HepG2 (cell line): ENCODE measurements around the gene BCL6. TPM values are rescaled to one million over a fixed set of nuclear protein-coding genes. Genes with fewer than 3 reads are reported as not detected.

Experiments used
- CENPT ChIP-seq: sonication (generic); formaldehyde crosslinking; IDR thresholded peaks from 2 replicates; pipeline ENCODE4 v1.8.0; 2022; ENCODE audit warnings: low read depth, mild to moderate bottlenecking, moderate library complexity, missing genetic modification reagents
- CERS6 ChIP-seq: sonication (generic); formaldehyde crosslinking; IDR thresholded peaks from 2 replicates; pipeline ENCODE4 v1.5.0; 2020; ENCODE audit warnings: missing genetic modification reagents
- FLYWCH1 ChIP-seq: sonication (generic); formaldehyde crosslinking; IDR thresholded peaks from 2 replicates; pipeline ENCODE4 v1.8.1; 2023; ENCODE audit warnings: mild to moderate bottlenecking, missing genetic modification reagents
- GABPA ChIP-seq, 2 experiments: IDR thresholded peaks; 2 replicates each; pipeline ENCODE4 v1.6.1; 2011 to 2016; ENCODE audit warnings: low read depth in 2 of 2, low read length in 1 of 2, missing biosample characterization in 1 of 2, missing genetic modification characterization in 1 of 2
- KDM5A ChIP-seq: fragments of 200-600 bp; sonication (generic); IDR thresholded peaks from 2 replicates; pipeline ENCODE4 v1.7.0; 2018; ENCODE audit warnings: antibody characterized with exemption, mild to moderate bottlenecking, low read length, borderline replicate concordance
- KLF12 ChIP-seq: sonication (generic); formaldehyde crosslinking; IDR thresholded peaks from 2 replicates; pipeline ENCODE4 v1.4.0; 2020; ENCODE audit warnings: missing genetic modification reagents, borderline replicate concordance
- MAF1 ChIP-seq: sonication (generic); formaldehyde crosslinking; IDR thresholded peaks from 2 replicates; pipeline ENCODE4 v1.5.0; 2020; ENCODE audit warnings: missing genetic modification reagents, borderline replicate concordance
- MBNL3 ChIP-seq: fragments of 250-450 bp; sonication (Bioruptor Pico); conservative IDR thresholded peaks from 2 replicates; pipeline ENCODE4 v1.8.0; 2022; ENCODE audit warnings: mild to moderate bottlenecking, inconsistent platforms
- MLX ChIP-seq: IDR thresholded peaks from 2 replicates; pipeline ENCODE4 v1.6.1; 2016
- SALL1 ChIP-seq: sonication (generic); formaldehyde crosslinking; IDR thresholded peaks from 2 replicates; pipeline ENCODE4 v1.8.0; 2022; ENCODE audit warnings: mild to moderate bottlenecking, missing genetic modification reagents
- ZBTB1 ChIP-seq: sonication (generic); formaldehyde crosslinking; IDR thresholded peaks from 2 replicates; pipeline ENCODE4 v1.4.0; 2020; ENCODE audit warnings: missing genetic modification reagents, borderline replicate concordance
- ZFP37 ChIP-seq: sonication (generic); formaldehyde crosslinking; IDR thresholded peaks from 2 replicates; pipeline ENCODE4 v1.4.0; 2020; ENCODE audit warnings: missing genetic modification reagents, borderline replicate concordance
- ZFP62 ChIP-seq: sonication (generic); formaldehyde crosslinking; IDR thresholded peaks from 2 replicates; pipeline ENCODE4 v1.4.0; 2020; ENCODE audit warnings: missing genetic modification reagents
- ZNF138 ChIP-seq: sonication (generic); formaldehyde crosslinking; IDR thresholded peaks from 2 replicates; pipeline ENCODE4 v1.5.0; 2020; ENCODE audit warnings: mild to moderate bottlenecking, low read depth, missing genetic modification reagents
- ZNF160 ChIP-seq: sonication (generic); formaldehyde crosslinking; IDR thresholded peaks from 2 replicates; pipeline ENCODE4 v1.8.0; 2022; ENCODE audit warnings: mild to moderate bottlenecking, inconsistent platforms, missing genetic modification reagents
- ZNF224 ChIP-seq: sonication (generic); formaldehyde crosslinking; IDR thresholded peaks from 2 replicates; pipeline ENCODE4 v1.5.0; 2020; ENCODE audit warnings: mild to moderate bottlenecking, missing genetic modification reagents
- ZNF296 ChIP-seq: sonication (generic); formaldehyde crosslinking; conservative IDR thresholded peaks from 2 replicates; pipeline ENCODE4 v1.5.0; 2020; ENCODE audit warnings: mild to moderate bottlenecking, missing genetic modification reagents
- ZNF331 ChIP-seq: sonication (generic); formaldehyde crosslinking; IDR thresholded peaks from 2 replicates; pipeline ENCODE4 v1.4.0; 2020; ENCODE audit warnings: missing genetic modification reagents
- ZNF546 ChIP-seq: sonication (generic); formaldehyde crosslinking; conservative IDR thresholded peaks from 2 replicates; pipeline ENCODE4 v1.8.1; 2023; ENCODE audit warnings: mild to moderate bottlenecking, missing genetic modification reagents
- ZNF557 ChIP-seq: sonication (generic); formaldehyde crosslinking; IDR thresholded peaks from 2 replicates; pipeline ENCODE4 v1.4.0; 2020; ENCODE audit warnings: missing genetic modification reagents
- ZNF562 ChIP-seq: sonication (generic); formaldehyde crosslinking; IDR thresholded peaks from 2 replicates; pipeline ENCODE4 v1.8.0; 2022; ENCODE audit warnings: missing genetic modification reagents, borderline replicate concordance
- ZNF616 ChIP-seq: sonication (generic); formaldehyde crosslinking; IDR thresholded peaks from 2 replicates; pipeline ENCODE4 v1.5.0; 2020; ENCODE audit warnings: low read depth, mild to moderate bottlenecking, missing genetic modification reagents
- ZNF619 ChIP-seq: sonication (generic); formaldehyde crosslinking; IDR thresholded peaks from 2 replicates; pipeline ENCODE4 v1.4.0; 2020; ENCODE audit warnings: mild to moderate bottlenecking, missing genetic modification reagents
- ZNF652 ChIP-seq: IDR thresholded peaks from 2 replicates; pipeline ENCODE4 v1.6.1; 2016; ENCODE audit warnings: low read depth, borderline replicate concordance
- polyA plus RNA-seq, 8 experiments: library from polyadenylated mRNA; depleted of rRNA in 3 of 8; stranded (reverse) in 7 of 8; unstranded in 1 of 8; fragments of >200 nt; fragmentation: Illumina TruSeq in 4 of 8; extraction: Trizol in 4 of 8; gene quantifications; 2 replicates each; pipeline versions ENCODE4 v1.2.1 to v1.2.3, GENCODE V29; 2011 to 2016; ENCODE audit warnings: low read depth in 4 of 8, missing spikeins in 1 of 8, mixed read lengths in 1 of 8; ENCODE audit not compliant: insufficient read depth in 1 of 8
- total RNA-seq, 5 experiments: library from RNA; depleted of rRNA; stranded (reverse); fragments of >200 nt; fragmentation: Illumina TruSeq; extraction: Trizol; gene quantifications; 2 replicates each; pipeline ENCODE4 v1.2.3, GENCODE V29; 2016; ENCODE audit warnings: low read depth in 1 of 5
- TF ChIP-seq, protein P1 (sequence below): sonication (generic); formaldehyde crosslinking; IDR thresholded peaks from 2 replicates; pipeline ENCODE4 v1.9.0; 2021; ENCODE audit warnings: missing genetic modification reagents, mild to moderate bottlenecking, borderline replicate concordance
- TF ChIP-seq, protein P2 (sequence below): sonication (generic); formaldehyde crosslinking; IDR thresholded peaks from 2 replicates; pipeline ENCODE4 v1.8.0; 2022; ENCODE audit warnings: mild to moderate bottlenecking, missing genetic modification reagents

Gene BCL6
- total and polyA plus RNA-seq, 2 of the 13 experiments (the other 11 are each of a cell fraction or from before 2014, with no cell fraction given): 21.2 to 53.7 TPM

DNA sequence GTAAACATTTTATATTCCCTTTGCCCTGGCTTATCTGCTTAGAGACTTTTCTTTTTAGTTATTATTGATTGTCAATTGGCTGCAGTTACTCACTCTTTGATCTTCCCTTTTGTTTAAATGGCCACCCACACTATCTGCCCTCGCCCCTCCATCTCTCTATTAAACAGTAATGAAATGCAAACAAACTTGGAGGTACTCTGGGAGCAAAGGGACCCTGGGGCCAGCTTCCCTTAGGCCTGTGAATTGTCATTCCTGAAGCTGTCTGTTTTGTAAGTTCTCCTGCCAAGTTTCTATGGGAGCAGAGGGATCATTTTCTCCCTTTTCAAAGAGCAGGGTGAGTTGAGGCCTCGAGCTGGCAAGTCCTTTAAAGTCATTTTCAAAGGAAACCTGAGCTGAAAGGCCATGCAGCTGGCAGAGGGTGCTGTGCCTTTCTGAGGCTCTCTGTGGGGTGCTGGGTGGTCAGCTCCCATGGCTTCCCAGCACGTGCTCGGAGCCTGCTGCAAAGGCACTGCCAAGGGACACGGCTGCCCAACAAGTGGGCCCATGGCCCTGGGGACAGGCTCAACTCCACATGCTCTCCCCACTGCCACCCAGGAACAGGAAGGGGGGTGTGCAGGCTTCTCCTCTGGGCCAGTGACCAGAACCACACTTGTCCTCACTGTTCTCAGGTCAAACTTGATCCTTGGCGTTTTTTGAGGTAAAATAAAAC is 25.5 kb downstream of the BCL6 start (continued):
- TF ChIP-seq ZNF557 (CRISPR knock-in tag) (no peak), MBNL3 (CRISPR knock-in tag) (no peak), CERS6 (no peak), SALL1 (peak; percentile 70), ZBTB1 (no peak), ZNF619 (CRISPR knock-in tag) (no peak), KDM5A (no peak), ZNF652 (CRISPR knock-in tag) (no peak), FLYWCH1 (CRISPR knock-in tag) (no peak), ZNF546 (CRISPR knock-in tag) (no peak), ZFP37 (no peak; the same call in 1 of the 2 replicates), ZNF562 (CRISPR knock-in tag) (no peak), CENPT (CRISPR knock-in tag) (no peak), ZNF616 (CRISPR knock-in tag) (no peak), KLF12 (CRISPR knock-in tag) (no peak), ZNF296 (CRISPR knock-in tag) (no peak), ZNF138 (CRISPR knock-in tag) (0 out of 2 replicates have a peak, but pooled peaks have one; percentile 44), MAF1 (CRISPR knock-in tag) (no peak), GABPA (IDR thresholded peaks at IDR 0.05; ENCODE audit: low read depth, low read length) (no peak), GABPA (CRISPR knock-in tag; IDR thresholded peaks at IDR 0.05; ENCODE audit: low read depth) (peak; percentile 17; the same call in 1 of the 2 replicates), ZFP62 (CRISPR knock-in tag) (no peak), MLX (CRISPR knock-in tag) (no peak; the same call in 1 of the 2 replicates), ZNF331 (CRISPR knock-in tag) (peak; percentile 54; the same call in 1 of the 2 replicates), ZNF160 (CRISPR knock-in tag) (0 out of 2 replicates have a peak, but pooled peaks have one; percentile 22), ZNF224 (CRISPR knock-in tag) (no peak)
- TF ChIP-seq, protein P1, sequence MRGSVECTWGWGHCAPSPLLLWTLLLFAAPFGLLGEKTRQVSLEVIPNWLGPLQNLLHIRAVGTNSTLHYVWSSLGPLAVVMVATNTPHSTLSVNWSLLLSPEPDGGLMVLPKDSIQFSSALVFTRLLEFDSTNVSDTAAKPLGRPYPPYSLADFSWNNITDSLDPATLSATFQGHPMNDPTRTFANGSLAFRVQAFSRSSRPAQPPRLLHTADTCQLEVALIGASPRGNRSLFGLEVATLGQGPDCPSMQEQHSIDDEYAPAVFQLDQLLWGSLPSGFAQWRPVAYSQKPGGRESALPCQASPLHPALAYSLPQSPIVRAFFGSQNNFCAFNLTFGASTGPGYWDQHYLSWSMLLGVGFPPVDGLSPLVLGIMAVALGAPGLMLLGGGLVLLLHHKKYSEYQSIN: no peak
- TF ChIP-seq, protein P2, sequence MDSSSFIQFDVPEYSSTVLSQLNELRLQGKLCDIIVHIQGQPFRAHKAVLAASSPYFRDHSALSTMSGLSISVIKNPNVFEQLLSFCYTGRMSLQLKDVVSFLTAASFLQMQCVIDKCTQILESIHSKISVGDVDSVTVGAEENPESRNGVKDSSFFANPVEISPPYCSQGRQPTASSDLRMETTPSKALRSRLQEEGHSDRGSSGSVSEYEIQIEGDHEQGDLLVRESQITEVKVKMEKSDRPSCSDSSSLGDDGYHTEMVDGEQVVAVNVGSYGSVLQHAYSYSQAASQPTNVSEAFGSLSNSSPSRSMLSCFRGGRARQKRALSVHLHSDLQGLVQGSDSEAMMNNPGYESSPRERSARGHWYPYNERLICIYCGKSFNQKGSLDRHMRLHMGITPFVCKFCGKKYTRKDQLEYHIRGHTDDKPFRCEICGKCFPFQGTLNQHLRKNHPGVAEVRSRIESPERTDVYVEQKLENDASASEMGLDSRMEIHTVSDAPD (CRISPR knock-in tag): peak; percentile 26; the same call in 1 of the 2 replicates
